NCI-H1694 (cell line): ENCODE data around the gene CD207.
"Not testable (repeated sequence)": the region's sequence is repeated elsewhere in the genome, so short reads cannot be mapped to it uniquely, and the experiment has no call there.

Experiments used
- DNase-seq: peaks from one replicate; lab custom pipeline; 2025; lab: John Stamatoyannopoulos, UW

The CD207 gene

DNA sequence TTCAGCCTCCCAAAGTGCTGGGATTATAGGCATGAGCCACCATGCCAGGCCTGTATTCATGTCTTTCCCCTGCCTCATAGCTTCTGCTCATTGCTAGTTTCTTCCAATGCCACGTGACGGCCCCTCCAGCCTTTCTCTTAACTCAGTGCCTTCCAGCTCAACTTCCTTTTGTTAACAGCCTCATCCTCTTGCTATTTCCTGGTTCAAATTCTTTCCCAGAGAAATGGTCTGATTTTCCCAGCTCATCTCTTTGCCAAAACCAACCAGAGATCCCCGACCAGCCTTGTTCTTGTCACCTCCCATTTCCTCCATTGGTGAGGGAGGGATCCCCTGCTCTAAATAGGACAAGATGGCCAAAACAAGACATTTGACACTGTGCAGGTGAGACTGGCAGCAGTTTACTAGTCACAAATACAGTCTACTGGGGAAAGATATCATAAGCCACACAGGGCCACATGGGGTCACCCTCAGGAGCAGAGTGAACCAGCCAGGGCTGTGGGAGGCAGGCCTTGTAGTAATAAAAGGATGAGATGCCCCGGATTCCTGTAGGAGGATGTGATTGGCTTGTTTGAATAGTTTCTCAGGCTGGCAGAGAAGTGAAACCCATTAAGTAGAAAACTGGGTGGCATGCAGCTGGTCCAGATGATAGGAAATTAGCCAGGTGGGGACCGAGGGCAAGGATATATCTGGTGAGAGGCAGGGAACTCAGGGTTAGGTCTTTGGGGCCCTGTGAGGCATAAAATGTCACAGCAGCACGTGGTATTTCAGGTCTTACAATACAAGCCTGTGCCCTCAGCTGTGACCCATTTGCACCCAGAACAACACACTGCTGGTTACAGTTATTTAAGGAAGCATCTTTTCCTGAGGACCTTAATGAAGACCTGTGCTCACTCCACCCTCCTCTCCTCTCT, 6.4 kb downstream of the CD207 start:
- no peak for DNase-seq

- no peak for DNase-seq
These were observed 7.5 kb downstream of the CD207 start for GRCh38 chr2:70828115-70828514.

GRCh38 chr2:70827388-70827787, 8.2 kb downstream of the CD207 start:
- DNase-seq: no peak

GRCh38 chr2:70826696-70827350, 8.8 kb downstream of the CD207 start:
- DNase-seq: no peak

- no peak for DNase-seq
These were observed 12.4 kb downstream of the CD207 start for GRCh38 chr2:70823249-70823648.

GRCh38 chr2:70822843-70823242, 12.8 kb downstream of the CD207 start:
- DNase-seq: no peak

DNA sequence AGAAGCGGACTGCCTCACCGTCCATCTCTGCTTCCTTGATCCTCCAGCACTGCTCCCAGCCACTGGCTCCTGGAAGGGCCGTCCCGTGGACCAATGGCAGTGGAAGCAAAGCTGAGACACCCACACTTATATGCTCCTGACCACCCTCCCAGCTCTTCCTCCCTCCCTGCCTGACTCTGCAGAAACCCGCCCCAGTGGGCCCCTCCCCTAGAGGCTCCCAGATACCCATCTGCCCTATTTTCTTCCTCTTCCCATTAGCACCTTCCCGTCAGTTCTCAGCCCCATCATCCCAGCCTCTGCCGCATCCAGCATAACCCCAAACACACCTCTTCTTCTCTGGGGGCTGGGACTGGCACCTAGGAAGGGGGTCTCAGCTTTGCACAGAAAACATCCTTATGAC, 15.1 kb downstream of the CD207 start, which contains the start of gene CLEC4F:
TSS of gene CLEC4F (minus strand) at position 101 of the 400 bp plus-strand sequence. CDS start at position 25, 76 bp downstream.
- no peak for DNase-seq

DNA sequence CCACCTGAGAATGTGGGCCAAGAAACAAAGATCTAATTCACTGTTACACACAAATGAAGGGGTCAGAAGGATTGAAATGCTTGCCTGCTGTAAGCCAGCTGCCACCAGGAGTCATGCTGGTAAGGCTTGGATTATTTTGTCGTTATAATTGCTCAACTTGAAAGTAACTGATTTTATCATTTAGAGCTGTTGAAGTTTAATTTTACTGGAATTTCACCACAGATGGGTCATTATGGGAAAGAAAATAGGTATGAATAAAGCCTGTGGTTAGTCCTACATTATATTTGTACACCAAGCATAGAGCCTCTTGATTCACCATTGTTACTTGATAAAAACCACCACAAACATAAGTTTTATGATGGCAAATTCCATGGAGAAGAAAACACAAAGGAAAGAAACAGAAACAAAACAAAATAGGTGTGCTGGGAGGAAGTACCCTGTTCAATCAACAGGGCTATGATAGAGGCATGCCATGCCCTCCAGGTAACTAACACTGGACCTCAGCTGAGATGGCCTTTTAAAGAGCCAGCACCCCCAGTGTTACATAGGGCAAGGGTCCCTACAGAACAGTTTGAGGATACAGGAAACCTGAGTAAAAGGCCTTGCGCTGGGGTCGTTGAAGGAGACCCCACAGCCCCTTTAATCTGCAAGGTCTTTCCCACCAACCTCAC, 18.2 kb downstream of the CD207 start:
- no peak for DNase-seq

DNA sequence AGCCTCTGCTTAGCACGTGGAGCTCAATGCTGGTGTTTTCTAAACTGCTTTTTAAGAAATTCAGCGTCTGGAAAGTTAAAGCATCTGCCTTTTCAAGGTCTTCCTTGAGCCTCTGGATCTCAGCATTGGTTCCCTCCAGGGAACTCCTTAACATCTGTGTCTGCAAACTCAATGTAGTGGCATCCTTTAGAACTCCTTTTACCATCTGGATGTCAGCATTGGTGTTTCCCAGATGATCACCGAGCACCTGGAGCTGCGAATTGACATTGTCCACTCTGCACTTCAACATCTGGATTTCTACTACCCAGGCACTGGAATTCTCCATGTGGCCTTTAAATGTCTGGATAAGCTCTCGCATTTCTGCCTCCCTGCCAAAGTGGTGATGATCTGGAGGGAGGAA, 18.9 kb downstream of the CD207 start:
- no peak for DNase-seq

- no peak for DNase-seq
These were observed 26.3 kb downstream of the CD207 start for GRCh38 chr2:70808983-70809958.

GRCh38 chr2:70807828-70808118, 27.8 kb downstream of the CD207 start:
- DNase-seq: no peak

DNA sequence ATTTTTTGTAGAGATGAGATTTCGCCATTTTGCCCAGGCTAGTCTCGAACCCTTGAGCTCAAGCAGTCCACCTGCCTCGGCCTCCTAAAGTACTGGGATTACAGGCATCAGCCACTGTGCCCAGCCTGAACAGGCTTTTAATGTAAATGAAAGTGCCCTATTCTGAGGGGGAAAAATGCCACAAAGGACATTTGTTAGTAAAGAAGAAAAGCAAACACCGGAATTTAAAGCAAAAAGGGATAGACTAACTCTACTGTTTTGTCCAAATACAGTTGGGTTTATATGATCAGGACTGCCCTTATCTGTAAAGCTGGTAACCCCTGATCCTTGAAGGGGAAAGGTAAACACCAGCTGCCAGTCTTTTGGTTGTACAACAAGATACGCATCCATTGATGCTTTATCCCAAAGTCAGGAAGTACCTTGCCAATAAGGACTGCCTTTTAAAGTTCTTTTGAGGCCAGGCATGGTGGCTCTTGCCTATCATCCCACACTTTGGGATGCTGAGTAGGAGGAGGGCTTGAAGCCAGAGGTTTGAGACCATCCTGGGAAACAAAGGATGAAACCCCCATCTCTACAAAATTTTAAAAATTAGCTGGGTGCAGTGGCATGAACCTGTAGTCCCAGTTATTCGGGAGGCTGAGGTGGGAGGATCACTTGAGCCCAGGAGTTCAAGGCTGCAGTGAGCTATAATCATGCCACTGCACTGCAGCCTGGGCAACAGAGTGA, 28.4 kb downstream of the CD207 start:
- DNase-seq: no peak

DNA sequence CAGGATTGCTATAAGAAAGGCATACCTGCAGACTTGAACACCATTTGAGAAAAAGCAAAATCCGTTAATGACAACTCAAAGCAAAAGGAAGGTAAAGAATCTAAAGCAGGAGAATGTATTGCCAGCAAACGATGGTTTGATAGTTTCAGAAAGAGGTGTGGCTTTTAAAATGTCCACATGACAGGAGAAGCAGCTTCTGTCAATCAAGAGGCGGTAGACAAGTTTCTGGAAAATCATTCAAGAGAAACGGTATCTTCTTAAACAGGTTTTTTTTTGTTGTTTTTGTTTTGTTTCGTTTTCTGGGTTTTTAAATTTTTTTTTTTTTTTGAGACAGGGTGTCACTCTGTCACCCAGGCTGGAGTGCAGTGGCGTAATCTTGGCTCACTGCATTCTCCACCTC, 29.0 kb downstream of the CD207 start:
- DNase-seq: no peak

- no peak for DNase-seq
These were observed 29.6 kb downstream of the CD207 start for GRCh38 chr2:70806013-70806412.

GRCh38 chr2:70801607-70802263, 33.9 kb downstream of the CD207 start:
- no peak for DNase-seq

DNA sequence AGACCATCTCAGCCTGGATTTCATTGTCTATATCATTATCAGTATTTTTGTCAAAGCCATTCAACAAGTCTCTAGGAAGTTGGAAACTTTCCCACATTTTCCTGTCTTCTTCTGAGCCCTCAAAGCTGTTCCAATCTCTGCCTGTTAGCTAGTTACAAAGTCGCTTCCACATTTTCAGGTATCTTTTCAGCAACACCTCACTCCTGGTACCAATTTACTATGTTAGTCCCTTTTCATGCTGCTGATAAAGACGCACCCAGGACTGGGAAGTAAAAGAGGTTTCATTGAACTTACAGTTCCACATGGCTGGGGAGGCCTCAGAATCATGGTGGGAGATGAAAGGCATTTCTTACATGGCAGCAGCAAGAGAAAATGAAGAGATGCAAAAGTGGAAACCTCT, 35.9 kb downstream of the CD207 start:
- DNase-seq: no peak

DNA sequence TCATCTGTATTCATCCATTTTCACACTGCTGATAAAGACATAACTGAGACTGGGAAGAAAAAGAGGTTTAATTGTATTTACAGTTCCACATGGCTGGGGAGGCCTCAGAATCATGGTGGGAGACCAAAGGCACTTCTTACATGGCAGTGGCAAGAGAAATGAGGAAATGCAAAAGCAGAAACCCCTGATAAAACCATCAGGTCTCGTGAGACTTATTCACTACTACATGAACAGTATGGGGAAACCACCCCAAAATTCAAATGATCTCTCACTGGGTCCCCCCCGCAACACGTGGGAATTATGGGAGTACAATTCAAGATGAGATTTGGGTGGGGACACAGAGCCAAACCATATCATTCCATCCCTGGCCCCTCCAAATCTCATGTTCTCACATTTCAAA, 37.6 kb downstream of the CD207 start:
- DNase-seq: not testable (repeated sequence)

DNA sequence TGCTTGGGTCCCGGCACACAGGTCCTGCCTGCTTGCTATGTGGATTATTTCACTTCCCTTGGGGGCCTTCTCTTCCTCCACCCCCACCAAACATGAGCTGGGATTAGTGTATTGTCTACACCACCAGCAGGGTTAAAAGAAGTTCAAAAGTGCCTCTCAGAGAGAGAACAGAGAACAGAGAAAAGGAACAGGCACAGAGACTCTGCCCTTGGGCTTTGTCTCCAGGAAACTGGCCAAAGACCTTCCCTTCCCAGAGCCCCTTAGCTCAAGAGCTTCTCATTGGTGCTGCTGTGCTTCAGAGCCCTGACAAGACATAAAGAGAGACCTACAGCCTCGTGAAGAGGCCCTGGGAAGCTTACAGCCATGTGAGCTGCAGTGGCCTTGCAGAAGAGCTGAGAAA, 38.1 kb downstream of the CD207 start:
- DNase-seq: no peak

- DNase-seq: no peak
These were observed 39.4 kb downstream of the CD207 start for GRCh38 chr2:70796262-70796661.

- no peak for DNase-seq
These were observed 40.2 kb downstream of the CD207 start for GRCh38 chr2:70795164-70795995.
